ENCODE data around the gene ZBTB7B. TPM values are rescaled to one million over a fixed set of nuclear protein-coding genes. Genes with fewer than 3 reads are reported as not detected.

ZBTB7B gene
- total and polyA plus RNA-seq, 9 of the 15 experiments (the other 6 are each of a cell fraction or from before 2014, with no cell fraction given) = 0.04 to 46.5 (median 15.2) TPM

- TF ChIP-seq ZNF785 (CRISPR knock-in tag; IDR thresholded peaks at IDR 0.05) = no peak
- no peak for TF ChIP-seq ESRRA (IDR thresholded peaks at IDR 0.05; ENCODE audit: borderline replicate concordance, low read depth)
- no peak for TF ChIP-seq HDAC2 (IDR thresholded peaks at IDR 0.05)
- TF ChIP-seq NCOA4 (IDR thresholded peaks at IDR 0.05; ENCODE audit: partially characterized antibody) = no peak
- no peak for TF ChIP-seq FOS (IDR thresholded peaks at IDR 0.05; ENCODE audit: extremely low read depth, insufficient read length)
- no peak for TF ChIP-seq SRSF3 (IDR thresholded peaks at IDR 0.05; ENCODE audit: insufficient read depth, low read length)
- TF ChIP-seq ZKSCAN1 (IDR thresholded peaks at IDR 0.05; ENCODE audit: low read depth, low read length) = no peak
- TF ChIP-seq SMARCE1 (IDR thresholded peaks at IDR 0.05) = no peak
- no peak for TF ChIP-seq LARP7 (IDR thresholded peaks at IDR 0.05)
- no peak for TF ChIP-seq PPARD (CRISPR knock-in tag; IDR thresholded peaks at IDR 0.05)
- TF ChIP-seq NFIC (IDR thresholded peaks at IDR 0.05) = no peak
- no peak for TF ChIP-seq E2F3 (CRISPR knock-in tag; IDR thresholded peaks at IDR 0.05)
- no peak for TF ChIP-seq PURB (CRISPR knock-in tag; IDR thresholded peaks at IDR 0.05; ENCODE audit: low read depth)
- no peak for TF ChIP-seq ZBTB26 (CRISPR knock-in tag; IDR thresholded peaks at IDR 0.05)
- TF ChIP-seq U2AF1 (optimal IDR thresholded peaks at IDR 0.05; ENCODE audit: low read depth, low read length) = no peak
- TF ChIP-seq RFX1 (IDR thresholded peaks at IDR 0.05) = no peak
- TF ChIP-seq BRD4 (IDR thresholded peaks at IDR 0.05) = no peak
- TF ChIP-seq TBL1XR1 (IDR thresholded peaks at IDR 0.05; ENCODE audit: low read length in 2 of 2) = no peak
- TF ChIP-seq STAT6 (CRISPR knock-in tag; IDR thresholded peaks at IDR 0.05) = no peak
- TF ChIP-seq SUPT5H (IDR thresholded peaks at IDR 0.05) = no peak
- in situ Hi-C loops (cut with MboI) (no loop called here), intact Hi-C loops (cut with micrococcal nuclease) (no loop called here)
- peak overlapping the region in 1 of 2 experiments; percentile 61; a peak in 1 of 4 replicates for H3K9ac ChIP-seq (ENCODE audit: insufficient read depth in 1 of 2, low read depth in 2 of 2, low read length in 2 of 2)
- POLR2A ChIA-PET = interaction anchor here (0.6 to 1.3 kb wide), 4 partner anchors 34 to 1014 kb away, joined by 3 to 4 read pairs (median 3); partner anchors contain the start of gene KRTCAP2
- DNase-seq (ENCODE audit: extremely low read depth in 1 of 4, low spot score in 3 of 4) (no peak), FAIRE-seq (no peak), ATAC-seq (no peak)
- no peaks in the 10 kb centered on the region for H3K27me3 ChIP-seq (ENCODE audit: control insufficient read depth in 2 of 2, insufficient read depth in 2 of 2, low read length in 2 of 2)
- H3K79me2 ChIP-seq (ENCODE audit: control insufficient read depth, insufficient read depth, low read length) = peaks cover 5% of the 10 kb centered on the region; the same call in 2 of the 3 replicates
- peaks cover 13 to 38% of the 10 kb centered on the region in 2 experiments for H3K4me1 ChIP-seq (replicated peaks in 1 of 2; ENCODE audit: control insufficient read depth in 2 of 2, insufficient read depth in 2 of 2, low read length in 2 of 2)
- peaks cover 68% of the 10 kb centered on the region; the same call in 2 of the 3 replicates for H3K36me3 ChIP-seq (ENCODE audit: control insufficient read depth, insufficient read depth, low read length)
- no peaks in the 10 kb centered on the region for H3K9me3 ChIP-seq (replicated peaks; ENCODE audit: control insufficient read depth, insufficient read depth, low read depth, low read length)
- H3K4me3 ChIP-seq = no peak overlapping the region
- H4K20me1 ChIP-seq (replicated peaks; ENCODE audit: control insufficient read depth, insufficient read depth, low read length) = no peaks in the 10 kb centered on the region; the same call in 1 of the 2 replicates
- H3K27ac ChIP-seq (ENCODE audit: extremely low read depth, low read depth, low read length) = no peak overlapping the region
- 97% methylated on average over 6 of the region's 8 CpGs for WGBS (ENCODE audit: insufficient coverage, low coverage, missing lambda C conversion rate)
- no TSS peak for BruUV-seq (replicated peaks)
- H2AFZ ChIP-seq (ENCODE audit: low read depth, low read length) = no peak overlapping the region
- no peak overlapping the region for H3K4me2 ChIP-seq (ENCODE audit: insufficient read depth, low read length)
- peaks cover 4% of the 10 kb centered on the region for H3K9me1 ChIP-seq (ENCODE audit: control insufficient read depth, insufficient read depth, low read length)
- CTCF ChIA-PET (ENCODE audit: low intra/inter-chr PET ratio) = no interaction called here
Measured at GRCh38 chr1:155057104-155057503, 54.5 kb downstream of the ZBTB7B start.

Measured in K562 (cell line).